ENCODE data around the gene ITPRIPL1. TPM values are rescaled to one million over a fixed set of nuclear protein-coding genes. Genes with fewer than 3 reads are reported as not detected.

Gene ITPRIPL1
- total and polyA plus RNA-seq, 2 of the 8 experiments (the other 6 are each of a cell fraction or from before 2014, with no cell fraction given): 10.6 to 16.1 TPM

GRCh38 chr2:96326564-96326963, 1.4 kb downstream of the ITPRIPL1 start:
- Histone ChIP-seq H3K36me3 (ENCODE audit: control insufficient read depth in 2 of 4, insufficient read depth in 4 of 4, low read length in 3 of 4) (peaks cover 0 to 4% (median 2%) of the 10 kb centered on the region in 4 experiments; a peak in 3 of 8 replicates), H2BK20ac (ENCODE audit: low read length) (no peak overlapping the region), H2AK5ac (ENCODE audit: low read depth, low read length) (no peak overlapping the region), H3K4me3 (ENCODE audit: extremely low read depth in 1 of 4, insufficient read depth in 2 of 4, low read depth in 3 of 4, low read length in 4 of 4) (no peak overlapping the region), H2BK120ac (replicated peaks; ENCODE audit: low read depth, low read length) (no peak overlapping the region), H3K79me2 (ENCODE audit: control insufficient read depth in 1 of 2, insufficient read depth in 2 of 2, low read length in 2 of 2) (no peaks in the 10 kb centered on the region), H3K56ac (replicated peaks; ENCODE audit: insufficient read length, low read depth, low read length) (no peak overlapping the region), H3K4me2 (ENCODE audit: insufficient read depth in 1 of 2, low read depth in 2 of 2, low read length in 2 of 2) (no peak overlapping the region; a peak in 1 of 4 replicates), H4K5ac (ENCODE audit: insufficient read length, low read depth, low read length) (no peak overlapping the region), H3K9ac (replicated peaks in 1 of 4; ENCODE audit: extremely low read depth in 1 of 4, low read depth in 3 of 4, low read length in 3 of 4) (no peak overlapping the region), H3K27ac (ENCODE audit: low read depth, low read length) (no peak overlapping the region), H2BK15ac (ENCODE audit: low read length) (no peak overlapping the region), H3K27me3 (replicated peaks in 1 of 4; ENCODE audit: control insufficient read depth in 3 of 4, extremely low read depth in 1 of 4, insufficient read depth in 3 of 4, low read length in 3 of 4) (peaks cover 0 to 25% (median 17%) of the 10 kb centered on the region in 4 experiments; a peak in 6 of 7 replicates), H2BK5ac (ENCODE audit: low read depth, low read length) (no peak overlapping the region), H4K91ac (replicated peaks; ENCODE audit: insufficient read length, low read length) (no peak overlapping the region), H3K4ac (replicated peaks; ENCODE audit: insufficient read length, low read depth, low read length) (no peak overlapping the region), H3K23ac (ENCODE audit: insufficient read length) (no peak overlapping the region), H4K8ac (ENCODE audit: extremely low read depth, insufficient read depth, low read length) (no peak overlapping the region), H3K23me2 (ENCODE audit: low read depth, low read length) (peaks cover 12% of the 10 kb centered on the region; the same call in 1 of the 2 replicates), H3K79me1 (ENCODE audit: low read depth, low read length) (peaks cover 2% of the 10 kb centered on the region; the same call in 1 of the 2 replicates), H3K4me1 (replicated peaks in 1 of 4; ENCODE audit: control insufficient read depth in 3 of 4, insufficient read depth in 4 of 4, low read length in 3 of 4) (peaks cover 0 to 9% (median 3%) of the 10 kb centered on the region in 4 experiments; a peak in 6 of 7 replicates), H3K14ac (ENCODE audit: insufficient read length) (no peak overlapping the region), H2AFZ (ENCODE audit: low read length) (no peak overlapping the region), H4K20me1 (replicated peaks in 1 of 2; ENCODE audit: control insufficient read depth in 1 of 2, insufficient read depth in 2 of 2, low read length in 2 of 2) (no peaks in the 10 kb centered on the region), H2BK12ac (ENCODE audit: low read depth, low read length) (no peak overlapping the region), H3K9me3 (ENCODE audit: insufficient read depth in 2 of 2, low read depth in 1 of 2, low read length in 1 of 2) (no peaks in the 10 kb centered on the region), H3K18ac (ENCODE audit: extremely low read depth, low read length) (no peak overlapping the region)
- TF ChIP-seq TBP (IDR thresholded peaks at IDR 0.05; ENCODE audit: low read depth, low read length) (no peak), RAD21 (IDR thresholded peaks at IDR 0.05 in 1 of 2, conservative IDR thresholded peaks at IDR 0.05 in 1 of 2; ENCODE audit: low read depth in 2 of 2, low read length in 2 of 2) (no peak), PHF8 (conservative IDR thresholded peaks at IDR 0.05; ENCODE audit: low read depth, low read length) (no peak), NANOG (IDR thresholded peaks at IDR 0.05; ENCODE audit: insufficient read depth, low read depth, low read length, poor library complexity, severe bottlenecking) (no peak), SIRT6 (IDR thresholded peaks at IDR 0.05; ENCODE audit: low read length) (no peak), JUND (IDR thresholded peaks at IDR 0.05; ENCODE audit: low read length) (no peak), USF2 (IDR thresholded peaks at IDR 0.05; ENCODE audit: low read length) (no peak), EP300 (IDR thresholded peaks at IDR 0.05; ENCODE audit: borderline replicate concordance in 1 of 2, low read depth in 2 of 2, low read length in 2 of 2) (no peak), YY1 (IDR thresholded peaks at IDR 0.05; ENCODE audit: low read depth, low read length) (no peak), RBBP5 (IDR thresholded peaks at IDR 0.05; ENCODE audit: borderline replicate concordance, low read depth, low read length) (no peak), SUZ12 (IDR thresholded peaks at IDR 0.05; ENCODE audit: low read length) (no peak), CREB1 (IDR thresholded peaks at IDR 0.05) (no peak)
- CTCF ChIA-PET (ENCODE audit: partially characterized antibody): interaction anchor here (1.0 to 1.5 kb wide), 2 partner anchors 18 to 182 kb away, joined by 4 to 5 read pairs; no protein-coding TSS in a partner anchor
- FAIRE-seq: no peak
- 92% methylated on average over 8 of the region's 8 CpGs; no CpG with 5 or more reads in 1 of the 2 experiments for WGBS, 2 experiments (ENCODE audit: extremely low coverage in 1 of 2, insufficient coverage in 1 of 2, insufficient read length in 1 of 2, insufficient replicate concordance in 2 of 2, low coverage in 1 of 2, low lambda C conversion rate in 2 of 2, missing lambda C conversion rate in 1 of 2)
- POLR2A ChIA-PET (ENCODE audit: partially characterized antibody): interaction anchor here (3.1 kb wide), 1 partner anchor 10 kb away, joined by 26 read pairs; the partner anchor contains the start of gene NCAPH
- DNase-seq (ENCODE audit: low read depth in 1 of 2, low spot score in 2 of 2): no peak

Measured in H1 (cell line).